Choroid plexus epithelial cell (primary cell): ENCODE measurements around the gene ANKRD39.

ENCODE experiments used
- DNase-seq: peaks from one replicate; pipeline ENCODE4 v3.0.0-alpha.2; 2010; ENCODE audit warnings: low read depth
- H3K4me3 ChIP-seq: 2 replicates; pipeline ENCODE4 v1.5.1; 2011; ENCODE audit warnings: low read depth, mild to moderate bottlenecking, control low read depth, low read length, moderate library complexity
- CTCF ChIP-seq: conservative IDR thresholded peaks from 2 replicates; pipeline ENCODE4 v1.5.1; 2011; ENCODE audit warnings: low read depth, mild to moderate bottlenecking, control low read depth, inconsistent platforms, low read length, moderate library complexity

Gene ANKRD39

GRCh38 chr2:96852667-96853066 is 5.1 kb downstream of the ANKRD39 start:
- no peak for TF ChIP-seq CTCF
- H3K4me3 ChIP-seq = no peak overlapping the region
- DNase-seq = no peak

- TF ChIP-seq CTCF = no peak
- DNase-seq = no peak
- H3K4me3 ChIP-seq = no peak overlapping the region
Measured at GRCh38 chr2:96848264-96848663, 9.6 kb downstream of the ANKRD39 start.

- no peak overlapping the region for H3K4me3 ChIP-seq
- no peak for DNase-seq
- TF ChIP-seq CTCF = no peak
Measured at GRCh38 chr2:96847586-96847985, 10.2 kb downstream of the ANKRD39 start.

GRCh38 chr2:96846825-96847224 is 11.0 kb downstream of the ANKRD39 start:
- no peak for DNase-seq
- TF ChIP-seq CTCF = no peak
- no peak overlapping the region for H3K4me3 ChIP-seq

- no peak for DNase-seq
- H3K4me3 ChIP-seq = no peak overlapping the region
- TF ChIP-seq CTCF = no peak
Measured at GRCh38 chr2:96844405-96844808, 13.4 kb downstream of the ANKRD39 start.

GRCh38 chr2:96843538-96844268 is 14.1 kb downstream of the ANKRD39 start, which contains the start of gene ANKRD23:
ANKRD23 (minus strand) TSS chr2:96844021; CDS start chr2:96843992, 29 bp downstream.
- H3K4me3 ChIP-seq = no peak within 1 kb of the TSS
- TF ChIP-seq CTCF = no peak
- no peak for DNase-seq

- no peak overlapping the region for H3K4me3 ChIP-seq
- TF ChIP-seq CTCF = no peak
- no peak for DNase-seq
Measured at GRCh38 chr2:96842600-96842999, 15.2 kb downstream of the ANKRD39 start.
